22Rv1 (cell line): Measurements from ENCODE around the gene USP34.

ENCODE experiments used
- CTCF ChIP-seq: fragments of 450-650 bp; IDR thresholded peaks from 2 replicates; pipeline ENCODE4 v1.5.1; 2017; ENCODE audit warnings: mild to moderate bottlenecking
- ZFX ChIP-seq: fragments of 450-650 bp; IDR thresholded peaks from 2 replicates; pipeline ENCODE4 v1.6.1; 2017; ENCODE audit warnings: antibody characterized with exemption, borderline replicate concordance

- TF ChIP-seq CTCF (peak; percentile 13; the same call in 1 of the 2 replicates), ZFX (no peak)
Observed at GRCh38 chr2:61144697-61145268, 326.1 kb downstream of the USP34 start.
